Fibroblast of gingiva (primary cell): Measurements from ENCODE around the gene GPR21.
A peak's percentile ranks its signal among the peaks of the same experiment; 100 is the strongest.

Source experiments
- DNase-seq: peaks from one replicate; pipeline ENCODE4 v3.0.0-alpha.2; 2011; ENCODE audit warnings: low read depth

Gene GPR21, protein sequence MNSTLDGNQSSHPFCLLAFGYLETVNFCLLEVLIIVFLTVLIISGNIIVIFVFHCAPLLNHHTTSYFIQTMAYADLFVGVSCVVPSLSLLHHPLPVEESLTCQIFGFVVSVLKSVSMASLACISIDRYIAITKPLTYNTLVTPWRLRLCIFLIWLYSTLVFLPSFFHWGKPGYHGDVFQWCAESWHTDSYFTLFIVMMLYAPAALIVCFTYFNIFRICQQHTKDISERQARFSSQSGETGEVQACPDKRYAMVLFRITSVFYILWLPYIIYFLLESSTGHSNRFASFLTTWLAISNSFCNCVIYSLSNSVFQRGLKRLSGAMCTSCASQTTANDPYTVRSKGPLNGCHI

DNA sequence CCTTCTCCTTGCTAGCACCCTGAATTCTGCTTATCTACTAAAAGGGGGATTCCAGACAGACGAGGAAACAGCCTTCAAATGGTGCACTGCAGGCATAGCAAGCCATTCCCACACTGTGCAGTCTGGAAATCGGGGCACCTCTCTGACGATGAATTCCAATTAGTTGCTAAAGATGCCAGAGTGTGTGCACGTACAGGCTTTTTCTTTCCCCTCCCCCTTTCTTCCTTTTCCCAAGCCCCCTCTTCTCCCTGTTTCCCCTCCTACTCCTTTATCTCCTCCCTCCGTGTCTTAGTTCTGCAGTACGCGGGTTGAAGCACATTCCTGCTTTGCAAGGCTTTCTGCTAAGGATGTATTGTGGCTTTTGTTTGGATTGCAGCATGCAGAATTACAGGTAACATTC lies at the start of gene GPR21:
TSS of gene GPR21 (plus strand) at position 316 of the 400 bp plus-strand sequence. CDS start 900 bp downstream, outside the sequence.
- DNase-seq = no peak

DNA sequence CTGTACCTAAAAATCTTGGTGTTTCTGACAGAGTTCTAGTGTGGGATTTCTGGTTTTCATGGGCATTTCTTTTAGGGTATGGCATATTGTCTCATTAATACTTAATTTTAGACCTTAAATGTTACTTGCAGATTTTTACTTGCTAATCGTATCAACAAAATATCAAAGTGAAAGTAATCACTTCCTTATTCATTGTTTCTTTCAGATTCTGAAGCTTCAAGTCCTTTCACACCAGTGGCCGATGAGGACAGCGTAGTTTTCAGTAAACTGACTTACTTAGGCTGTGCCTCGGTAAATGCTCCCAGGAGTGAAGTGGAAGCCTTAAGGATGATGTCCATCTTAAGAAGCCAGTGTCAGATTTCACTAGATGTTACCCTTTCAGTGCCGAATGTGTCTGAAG lies 47.5 kb upstream of the GPR21 start:
- no peak for DNase-seq

DNA sequence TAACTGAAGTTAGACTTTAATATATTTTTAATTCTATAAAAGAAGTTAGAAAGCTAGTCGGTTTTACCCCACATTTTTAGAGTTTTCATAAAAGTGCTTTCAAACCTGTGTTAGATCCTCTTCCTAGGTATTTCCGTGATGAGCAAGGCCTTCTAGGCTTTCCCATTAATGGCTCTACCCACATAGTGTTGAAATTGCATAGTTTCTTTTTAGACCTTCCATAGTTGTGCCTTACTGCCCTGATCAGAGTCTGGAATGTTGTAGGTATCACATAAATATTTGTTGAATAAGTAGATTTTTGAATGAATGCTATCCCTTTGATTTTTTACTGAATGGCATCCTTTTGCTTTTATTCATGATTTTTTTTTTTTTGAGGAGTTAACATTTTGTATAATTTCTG lies 45.3 kb upstream of the GPR21 start:
- no peak for DNase-seq

DNA sequence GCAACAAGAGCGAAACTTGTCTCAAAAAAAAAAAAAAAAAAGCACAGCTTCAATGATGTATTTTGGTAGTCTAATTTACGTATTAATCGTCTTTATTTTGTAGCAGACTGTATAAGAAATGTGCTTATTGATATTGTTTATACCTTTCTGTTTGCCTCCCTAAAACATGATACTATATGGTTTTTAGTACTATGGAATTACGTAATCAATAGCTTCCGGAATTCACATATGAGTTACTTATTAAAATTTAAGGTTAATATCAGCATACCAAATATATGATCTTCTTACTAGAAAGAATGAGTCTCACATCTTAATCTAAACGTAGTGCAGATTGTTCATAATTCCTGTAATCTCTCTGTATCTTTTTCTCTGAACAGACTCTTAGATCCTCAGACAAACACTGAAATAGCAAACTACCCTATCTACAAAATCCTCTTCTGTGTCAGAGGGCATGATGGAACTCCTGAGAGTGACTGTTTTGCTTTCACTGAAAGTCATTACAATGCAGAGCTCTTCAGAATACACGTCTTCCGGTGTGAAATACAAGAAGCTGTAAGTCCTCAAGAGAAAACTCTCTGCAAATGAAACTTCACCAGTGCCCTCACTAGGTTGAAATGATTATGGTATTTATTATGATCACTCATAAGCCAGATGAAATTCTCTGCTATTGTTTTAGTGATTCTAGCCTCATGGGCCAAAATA lies 44.4 kb upstream of the GPR21 start:
- DNase-seq = peak; percentile 5

DNA sequence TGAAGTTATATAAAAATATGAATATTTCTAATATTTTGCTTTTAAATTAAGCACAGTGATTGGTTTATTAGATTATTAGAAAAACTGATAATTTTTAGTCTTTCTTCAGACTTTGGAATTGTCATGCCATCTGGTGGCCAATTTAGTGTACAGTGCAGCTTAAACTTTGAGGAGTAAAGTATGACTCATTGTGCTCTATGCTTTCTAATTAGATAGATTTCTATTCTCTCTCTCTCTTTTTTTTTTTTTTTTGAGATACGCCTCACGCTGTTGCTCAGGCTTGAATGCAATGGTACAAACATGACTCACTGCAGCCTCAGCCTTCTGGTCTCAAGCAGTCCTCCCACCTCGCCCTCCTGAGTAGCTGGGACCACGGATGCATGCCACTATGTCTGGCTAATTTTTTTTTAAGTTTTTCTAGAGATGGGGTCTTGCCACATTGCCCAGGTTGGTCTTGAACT lies 42.1 kb upstream of the GPR21 start:
- DNase-seq = peak; percentile 86

DNA sequence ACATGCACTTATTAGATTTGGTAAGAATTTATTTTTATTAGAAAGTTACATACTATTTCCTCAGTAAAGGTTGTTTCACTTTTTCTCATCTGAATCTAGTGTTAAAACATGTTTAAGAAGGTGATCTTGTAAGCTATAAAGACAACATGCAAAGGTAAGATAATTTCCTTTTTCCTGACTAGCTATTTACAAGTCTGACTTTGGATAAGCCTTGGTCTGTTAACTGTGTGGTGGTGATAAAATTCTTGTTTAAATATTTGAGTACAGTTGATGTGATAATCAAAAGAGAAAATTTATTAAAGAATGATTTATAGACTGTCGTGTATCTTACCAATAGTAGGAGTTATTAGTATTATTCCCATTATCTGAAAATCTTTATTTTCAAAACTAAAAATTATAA lies 36.9 kb upstream of the GPR21 start:
- DNase-seq = no peak

DNA sequence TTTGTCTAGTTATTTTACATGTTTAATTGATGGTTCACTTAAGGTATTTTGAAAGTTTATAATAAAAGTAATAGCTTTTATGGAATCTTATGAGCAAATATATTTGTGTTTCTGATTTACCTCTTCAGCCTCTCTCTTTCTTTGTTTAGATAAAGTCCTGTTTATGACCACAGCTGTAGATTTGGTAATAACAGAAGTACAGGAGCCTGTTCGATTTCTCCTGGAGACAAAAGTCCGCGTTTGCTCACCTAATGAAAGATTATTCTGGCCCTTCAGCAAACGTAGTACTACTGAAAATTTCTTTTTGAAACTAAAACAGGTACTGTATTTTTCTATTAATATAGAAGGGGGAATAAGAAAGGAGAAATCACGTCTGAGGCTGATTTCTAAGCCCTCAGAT lies 35.0 kb upstream of the GPR21 start:
- DNase-seq = no peak

DNA sequence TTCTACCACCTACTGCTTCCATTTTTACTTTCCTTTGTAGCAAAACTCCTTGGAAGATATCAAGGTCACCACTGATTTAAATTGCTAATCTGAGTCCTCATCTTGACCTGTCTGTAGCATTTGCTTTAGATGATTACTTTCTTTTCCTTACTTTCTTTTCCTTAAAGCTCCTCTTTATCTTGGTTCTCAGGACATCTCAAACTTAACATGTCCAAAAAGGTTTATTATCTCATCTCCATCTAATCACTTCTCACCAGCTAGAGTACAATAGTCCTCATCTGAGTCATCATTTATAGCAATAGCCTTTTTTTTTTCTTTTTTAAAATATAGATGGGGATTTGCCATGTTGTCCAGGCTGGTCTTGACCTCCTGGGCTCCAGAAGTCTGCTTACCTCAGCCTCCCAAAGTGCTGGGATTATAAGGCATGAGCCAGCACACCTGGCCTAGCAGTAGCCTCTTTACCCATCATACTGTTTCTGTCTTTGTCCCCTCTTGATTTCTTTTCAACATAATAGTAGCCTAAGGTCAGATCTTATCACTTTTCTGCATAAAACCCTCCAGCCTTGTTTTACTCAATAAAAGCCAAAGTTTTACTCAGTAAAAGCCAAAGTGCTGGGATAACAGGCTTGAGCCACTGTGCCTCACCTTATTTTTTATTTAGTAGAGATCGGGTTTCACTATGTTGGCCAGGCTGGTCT lies 32.9 kb upstream of the GPR21 start:
- DNase-seq = no peak

DNA sequence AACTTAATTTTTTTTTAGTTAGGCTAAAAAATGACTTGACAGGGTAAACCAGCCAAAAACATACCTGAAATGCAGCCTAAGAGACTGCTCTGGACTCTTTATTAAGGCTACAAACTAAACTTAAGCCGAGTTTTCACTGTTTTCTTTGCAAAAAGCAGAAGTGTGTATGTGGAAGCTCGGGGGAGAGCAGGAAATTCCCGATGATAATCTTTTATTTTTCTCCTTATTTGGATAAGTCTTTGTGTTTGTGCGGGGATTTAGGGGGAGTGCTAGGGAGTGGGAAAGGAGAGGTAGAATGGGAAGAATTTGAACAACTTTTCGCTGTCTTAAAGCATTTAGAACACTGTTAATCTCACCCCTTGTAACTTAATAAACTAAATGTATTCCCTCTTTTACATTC lies 30.7 kb upstream of the GPR21 start:
- DNase-seq = no peak

DNA sequence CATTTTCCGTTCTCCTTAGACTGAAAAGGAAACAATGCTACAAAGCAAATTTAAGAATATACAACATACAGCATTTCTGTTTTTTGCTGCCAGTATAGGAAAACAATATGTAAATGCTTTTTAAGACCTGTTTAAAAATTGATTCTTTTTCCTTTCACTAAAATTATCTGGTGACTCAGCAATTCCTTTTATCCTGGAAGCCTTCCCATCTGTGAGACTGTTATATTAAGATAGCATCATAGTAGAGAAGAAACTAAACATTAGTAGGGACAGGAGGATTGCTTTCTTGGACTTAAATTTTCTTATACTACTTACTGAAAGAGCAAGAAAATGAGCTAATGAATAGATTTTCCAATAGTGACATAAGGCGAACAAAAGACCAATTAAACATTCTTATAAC lies 30.0 kb upstream of the GPR21 start:
- DNase-seq = peak; percentile 14

DNA sequence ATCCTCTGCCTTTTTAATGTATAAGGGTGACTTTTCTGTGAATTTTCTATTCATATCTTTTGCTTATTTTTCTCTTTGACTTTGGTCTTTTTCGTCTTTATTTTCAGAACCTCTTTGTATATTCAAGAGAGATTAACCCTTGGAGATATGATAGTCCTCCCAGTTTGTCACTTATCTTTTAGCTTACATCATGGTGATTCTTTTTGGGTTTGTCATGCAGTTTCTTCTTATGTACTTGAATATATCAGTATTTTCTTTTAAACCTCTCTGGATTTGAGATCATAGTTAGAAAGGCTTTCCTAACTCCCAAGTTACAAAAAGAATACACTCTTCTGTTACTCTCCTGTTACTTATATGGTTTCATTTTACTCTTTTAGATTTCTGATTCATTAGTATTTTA lies 27.5 kb upstream of the GPR21 start:
- no peak for DNase-seq

DNA sequence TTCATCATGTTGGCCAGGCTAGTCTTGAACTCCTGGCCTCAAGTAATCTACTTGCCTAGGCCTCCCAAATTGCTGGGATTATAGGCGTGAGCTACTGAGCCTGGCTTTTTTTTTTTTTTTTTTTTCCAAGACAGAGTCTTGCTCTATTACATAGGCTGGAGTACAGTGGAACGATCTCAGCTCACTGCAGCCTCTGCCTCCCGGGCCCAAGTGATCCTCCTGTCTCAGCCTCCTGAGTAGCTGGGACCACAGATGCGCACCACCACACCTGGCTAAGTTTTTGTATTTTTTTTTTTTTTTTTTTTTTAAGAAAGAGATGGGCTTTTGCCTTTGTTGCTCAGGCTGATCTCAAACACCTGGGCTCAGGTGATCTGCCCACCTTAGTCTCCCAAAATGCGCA lies 26.2 kb upstream of the GPR21 start:
- no peak for DNase-seq

DNA sequence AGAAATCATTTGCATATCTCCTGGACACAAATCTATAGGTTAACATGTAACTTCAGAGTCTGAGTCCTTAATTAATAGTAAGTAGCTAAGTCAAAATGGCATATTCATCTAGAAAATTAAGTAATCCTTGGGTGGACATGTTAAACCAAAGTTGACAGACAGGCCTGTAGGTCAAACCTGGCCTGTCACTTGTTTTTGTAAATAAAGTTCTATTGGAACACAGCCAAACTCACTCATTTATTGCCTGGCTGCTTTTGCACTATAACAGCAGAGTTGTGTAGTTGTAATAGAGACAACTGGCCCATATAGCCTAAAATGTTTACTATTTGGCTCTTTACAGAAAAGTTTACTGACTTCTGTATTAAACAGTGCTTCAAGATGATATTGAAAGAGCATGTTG lies 24.6 kb upstream of the GPR21 start:
- no peak for DNase-seq

DNA sequence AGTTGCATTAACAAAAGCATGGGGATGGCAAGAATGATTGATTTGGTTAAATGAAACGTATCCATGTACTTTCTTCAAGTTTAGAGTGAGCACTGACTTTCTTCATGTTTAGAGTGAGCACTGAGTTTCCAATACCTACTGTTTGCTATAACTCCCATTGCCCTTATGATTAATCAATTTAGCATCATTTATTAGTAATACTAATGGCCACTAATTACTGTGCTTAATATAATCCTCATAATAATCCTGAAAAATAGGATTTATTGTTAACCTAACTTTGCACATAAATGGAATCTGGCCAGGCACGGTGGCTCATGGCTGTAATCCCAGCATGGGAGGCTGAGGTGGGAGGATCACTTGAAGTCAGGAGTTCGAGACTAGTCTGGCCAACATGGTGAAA lies 22.1 kb upstream of the GPR21 start:
- DNase-seq = no peak

DNA sequence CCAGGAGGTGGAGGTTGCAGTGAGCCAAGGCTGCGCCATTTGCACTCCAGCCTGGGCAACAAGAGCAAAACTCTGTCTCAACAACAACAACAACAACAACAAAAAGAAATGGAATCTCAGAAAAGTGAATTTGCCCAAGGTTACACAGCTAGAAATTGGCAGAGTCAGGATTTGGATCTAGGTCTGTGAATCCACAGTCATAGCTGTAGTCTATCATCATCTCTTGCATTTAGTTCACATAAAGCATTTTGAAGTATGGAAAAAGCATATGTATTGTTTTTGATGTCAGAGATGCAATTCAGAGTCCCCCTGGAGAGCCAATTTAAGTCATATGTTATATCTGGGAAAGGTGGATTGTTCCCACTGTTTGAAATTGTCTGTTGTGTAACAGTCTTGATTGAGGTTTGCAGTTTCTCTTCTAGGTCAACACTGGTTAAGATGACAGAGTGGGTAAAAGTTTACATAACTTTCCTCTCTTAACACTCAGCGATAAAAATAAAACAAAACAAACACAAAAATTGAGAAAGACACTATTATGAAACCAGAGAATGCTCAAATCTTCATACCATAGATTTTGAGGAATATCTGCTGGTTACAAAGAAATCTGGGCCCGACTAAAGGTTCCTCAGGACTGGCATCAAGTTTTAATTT lies 21.5 kb upstream of the GPR21 start:
- DNase-seq = peak; percentile 64

DNA sequence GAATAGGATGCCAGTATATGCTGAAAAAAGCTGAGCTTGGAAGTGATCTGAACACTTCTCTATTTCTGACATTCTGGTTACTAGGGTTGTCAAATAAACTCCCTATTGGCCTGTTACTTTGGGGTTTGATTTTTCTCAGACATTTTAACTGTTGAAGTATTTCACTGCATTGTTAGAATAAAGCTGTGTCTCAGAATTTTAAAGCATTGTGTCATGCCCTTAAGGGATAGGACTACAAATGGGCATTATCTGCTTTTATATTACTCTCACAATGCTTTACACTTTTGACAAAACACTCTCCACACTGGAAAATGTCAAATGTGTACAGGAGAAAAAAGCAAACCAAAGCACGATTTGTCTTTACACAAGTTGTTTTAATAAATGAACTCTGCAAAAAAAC lies 16.8 kb upstream of the GPR21 start:
- no peak for DNase-seq

DNA sequence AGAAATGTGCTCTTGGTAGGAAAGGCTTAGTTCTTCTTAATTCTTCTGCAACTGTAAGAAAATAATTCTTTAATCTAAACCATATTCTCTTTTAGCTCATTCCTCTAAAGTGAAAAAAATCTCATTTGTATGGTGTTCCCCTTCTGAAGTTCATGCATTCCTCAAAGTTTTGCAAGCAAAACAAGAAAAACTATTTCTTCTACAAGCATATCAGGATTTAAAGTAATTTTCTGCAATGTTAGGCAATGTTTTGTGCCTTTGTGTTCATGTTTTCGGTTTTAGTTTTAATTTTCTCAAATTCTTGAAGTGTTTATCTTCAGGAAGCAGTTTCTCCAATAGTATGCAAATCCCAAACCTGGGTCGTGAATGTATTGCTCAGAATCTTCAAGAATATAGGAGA lies 12.7 kb upstream of the GPR21 start:
- DNase-seq = peak; percentile 50

DNA sequence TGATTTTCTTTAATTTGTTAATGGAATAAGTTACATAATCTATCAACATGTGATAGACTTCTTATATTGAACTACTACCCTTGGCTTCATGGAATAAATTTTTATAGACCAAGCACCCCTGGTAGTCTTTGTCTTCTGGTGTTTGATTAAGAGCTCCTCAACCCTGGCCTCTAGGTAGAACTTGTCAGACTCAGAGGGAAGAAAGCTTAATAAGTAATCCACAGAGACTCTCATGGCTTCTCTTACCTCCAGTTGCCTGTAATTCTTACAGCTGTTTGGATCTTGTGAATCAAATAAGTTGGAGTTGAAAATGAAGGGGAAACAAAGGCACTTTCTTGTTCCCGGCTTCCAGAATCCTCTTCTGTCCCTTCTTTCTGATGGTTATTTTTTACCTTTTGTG lies 7.0 kb upstream of the GPR21 start:
- DNase-seq = no peak

DNA sequence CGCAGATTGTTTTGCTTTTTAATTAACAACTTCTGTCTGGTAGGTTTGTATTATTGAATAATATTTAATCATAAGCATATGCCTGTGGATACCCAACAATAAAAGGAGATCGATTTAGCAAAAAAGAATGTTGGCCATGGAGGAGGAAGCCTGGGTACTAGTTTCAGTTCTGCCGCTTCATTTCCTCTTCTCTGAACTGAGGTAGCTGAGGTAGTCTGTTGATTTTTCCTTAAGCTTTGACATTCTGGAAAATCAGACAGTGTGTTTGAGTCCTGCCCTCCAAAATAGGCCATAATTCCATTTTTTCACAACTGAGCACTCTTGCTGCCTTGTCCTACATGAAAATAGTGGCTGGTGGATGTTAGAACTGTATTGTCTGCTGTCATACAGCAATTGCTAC lies 6.0 kb upstream of the GPR21 start:
- DNase-seq = no peak

DNA sequence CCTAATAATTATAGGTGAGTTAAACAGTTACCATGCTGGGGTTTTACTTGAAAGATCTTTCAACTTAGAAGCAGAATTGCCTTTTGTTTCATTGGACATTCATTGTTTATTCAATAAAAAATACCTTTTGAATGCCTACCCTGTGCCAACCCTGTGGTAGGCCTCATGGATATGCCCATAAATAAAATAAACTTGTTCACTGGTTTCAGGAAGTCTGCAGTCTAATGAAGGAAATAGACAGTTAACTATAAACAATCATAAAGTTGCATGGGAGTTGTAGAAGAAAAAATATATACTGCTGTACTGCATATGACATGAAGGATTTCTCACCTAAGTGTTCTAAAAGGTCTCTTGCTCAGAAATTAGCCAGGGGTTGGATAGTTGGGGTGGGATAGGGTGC lies 5.3 kb upstream of the GPR21 start:
- no peak for DNase-seq

DNA sequence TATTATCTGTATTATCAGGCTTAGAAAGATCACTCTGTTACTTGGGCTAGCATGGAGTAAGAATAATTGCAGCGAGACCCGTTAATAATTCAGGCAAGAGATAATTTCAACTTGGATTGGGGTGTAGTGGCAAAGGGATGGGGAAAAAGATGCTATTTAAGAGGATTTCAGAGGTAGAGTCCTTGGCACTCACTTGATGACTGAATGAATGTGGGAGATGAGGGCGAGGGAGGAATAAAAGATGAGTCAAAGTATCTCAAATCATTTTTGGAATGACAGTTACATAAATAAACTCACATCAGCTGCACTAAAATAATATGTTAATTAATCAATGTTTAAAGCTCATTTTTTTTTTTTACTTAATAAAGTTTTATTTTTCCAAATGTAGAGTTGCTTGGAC lies 4.5 kb upstream of the GPR21 start:
- DNase-seq = no peak

DNA sequence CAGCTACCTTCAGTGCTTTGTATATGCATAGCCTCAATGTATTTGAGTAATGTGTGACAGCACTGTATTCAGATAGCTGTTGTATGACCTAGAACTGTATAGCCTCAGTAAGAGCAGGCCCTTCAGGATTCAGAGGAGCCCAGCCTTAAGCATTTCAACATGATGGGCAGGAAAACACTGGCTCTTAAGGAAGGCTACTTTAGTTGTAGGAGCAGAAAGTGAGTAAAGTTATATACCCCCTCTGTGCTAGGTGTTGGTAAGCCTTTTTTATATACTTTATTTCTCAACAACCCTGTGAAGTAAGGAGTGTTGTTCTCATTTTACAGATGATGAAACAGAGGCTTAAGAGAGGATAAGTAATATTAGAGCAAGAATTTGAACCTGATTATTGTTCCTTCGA lies 1.5 kb upstream of the GPR21 start:
- peak; percentile 29 for DNase-seq
